Mammary epithelial cell (primary cell): ENCODE measurements around the gene MTTP.

ENCODE experiments used
- CTCF ChIP-seq, 2 donors: IDR thresholded peaks in 1 of 2; conservative IDR thresholded peaks in 1 of 2; 2 replicates each; pipeline ENCODE4 v1.5.1; 2011 to 2012; ENCODE audit warnings: inconsistent platforms in 2 of 2, low read length in 2 of 2, mild to moderate bottlenecking in 2 of 2, control low read depth in 1 of 2, low read depth in 1 of 2; ENCODE audit not compliant: insufficient read depth in 1 of 2; ENCODE audit errors: extremely low read depth in 1 of 2
- EZH2 ChIP-seq: IDR thresholded peaks from 2 replicates; pipeline ENCODE4 v1.6.1; 2012; ENCODE audit warnings: low read length, inconsistent platforms, borderline replicate concordance

- no peak for TF ChIP-seq CTCF (conservative IDR thresholded peaks at IDR 0.05 in 1 of 2, IDR thresholded peaks at IDR 0.05 in 1 of 2; ENCODE audit: extremely low read depth in 1 of 2, insufficient read depth in 1 of 2, low read depth in 1 of 2, low read length in 2 of 2)
- no peak for TF ChIP-seq EZH2
These were observed 74.6 kb downstream of the MTTP start for GRCh38 chr4:99649208-99649607.
